HS-5 (cell line): ENCODE data around the gene ECI2.
"Not testable (repeated sequence)": the region's sequence is repeated elsewhere in the genome, so short reads cannot be mapped to it uniquely, and the experiment has no call there.

Source experiments
- DNase-seq: peaks from one replicate; pipeline ENCODE4 v3.0.0-alpha.2; 2012; ENCODE audit warnings: low read depth

Gene ECI2

GRCh38 chr6:4102687-4103244 lies 32.6 kb downstream of the ECI2 start:
- no peak for DNase-seq

GRCh38 chr6:4101298-4101697 lies 34.1 kb downstream of the ECI2 start:
- DNase-seq: no peak

- no peak for DNase-seq
Measured at GRCh38 chr6:4100655-4101054, 34.7 kb downstream of the ECI2 start.

GRCh38 chr6:4093288-4093687 lies 42.1 kb downstream of the ECI2 start:
- DNase-seq: no peak

GRCh38 chr6:4091941-4092340 lies 43.4 kb downstream of the ECI2 start:
- no peak for DNase-seq

- not testable (repeated sequence) for DNase-seq
Measured at GRCh38 chr6:4090043-4090442, 45.3 kb downstream of the ECI2 start.

GRCh38 chr6:4088704-4089103 lies 46.7 kb downstream of the ECI2 start:
- no peak for DNase-seq

GRCh38 chr6:4085332-4085700 lies 50.1 kb downstream of the ECI2 start:
- DNase-seq: peak; percentile 37

GRCh38 chr6:4084444-4085331 lies 50.7 kb downstream of the ECI2 start:
- DNase-seq: no peak

GRCh38 chr6:4078691-4079471 lies 56.5 kb downstream of the ECI2 start, which contains the start of gene FAM217A:
Gene FAM217A, minus strand, starts transcription at chr6:4079137. Its CDS starts 1,723 bp downstream, at chr6:4077414.
- no peak for DNase-seq

GRCh38 chr6:4074478-4075235 lies 60.7 kb downstream of the ECI2 start:
- DNase-seq: no peak

- DNase-seq: no peak
Measured at GRCh38 chr6:4071330-4071729, 64.0 kb downstream of the ECI2 start.

GRCh38 chr6:4069199-4069598 lies 66.2 kb downstream of the ECI2 start:
- no peak for DNase-seq

GRCh38 chr6:4067673-4068072 lies 67.7 kb downstream of the ECI2 start:
- no peak for DNase-seq

- no peak for DNase-seq
Measured at GRCh38 chr6:4066029-4066755, 69.2 kb downstream of the ECI2 start.
